GM23338 (cell line): ENCODE data around the gene YWHAB.

ENCODE experiments used
- CREB1 ChIP-seq: fragments of 250-450 bp; sonication (Bioruptor Pico); IDR thresholded peaks from 2 replicates; pipeline ENCODE4 v1.5.0; 2020; ENCODE audit warnings: low read depth, mild to moderate bottlenecking, moderate library complexity
- CTCF ChIP-seq, 2 experiments: fragments of 200-600 bp in 1 of 2; sonication (generic) in 1 of 2; conservative IDR thresholded peaks; 2 replicates each; pipeline versions ENCODE4 v1.5.1 to v1.6.1; 2016 to 2017; ENCODE audit warnings: antibody characterized with exemption in 2 of 2, low read depth in 2 of 2, mild to moderate bottlenecking in 2 of 2, moderate library complexity in 1 of 2
- ETS1 ChIP-seq: IDR thresholded peaks from 2 replicates; pipeline ENCODE4 v1.6.1; 2016; ENCODE audit warnings: antibody characterized with exemption
- EZH2 ChIP-seq: fragments of 200-600 bp; sonication (generic); IDR thresholded peaks from one replicate; pipeline ENCODE4 v1.8.0; 2017; ENCODE audit warnings: antibody characterized with exemption, mild to moderate bottlenecking, low read depth; ENCODE audit not compliant: unreplicated experiment
- EZH2phosphoT487 ChIP-seq: fragments of 200-600 bp; sonication (generic); IDR thresholded peaks from one replicate; pipeline ENCODE4 v1.8.1; 2018; ENCODE audit warnings: antibody characterized with exemption; ENCODE audit not compliant: unreplicated experiment
- POLR2AphosphoS5 ChIP-seq: IDR thresholded peaks from 2 replicates; pipeline ENCODE4 v1.6.1; 2016; ENCODE audit warnings: antibody characterized with exemption, low read depth
- REST ChIP-seq: IDR thresholded peaks from one replicate; pipeline ENCODE4 v1.6.1; 2018; ENCODE audit warnings: antibody characterized with exemption; ENCODE audit not compliant: unreplicated experiment
- ZNF114 ChIP-seq: fragments of 250-450 bp; sonication (Bioruptor Pico); IDR thresholded peaks from 2 replicates; pipeline ENCODE4 v1.5.0; 2020; ENCODE audit warnings: mild to moderate bottlenecking, moderate library complexity

DNA sequence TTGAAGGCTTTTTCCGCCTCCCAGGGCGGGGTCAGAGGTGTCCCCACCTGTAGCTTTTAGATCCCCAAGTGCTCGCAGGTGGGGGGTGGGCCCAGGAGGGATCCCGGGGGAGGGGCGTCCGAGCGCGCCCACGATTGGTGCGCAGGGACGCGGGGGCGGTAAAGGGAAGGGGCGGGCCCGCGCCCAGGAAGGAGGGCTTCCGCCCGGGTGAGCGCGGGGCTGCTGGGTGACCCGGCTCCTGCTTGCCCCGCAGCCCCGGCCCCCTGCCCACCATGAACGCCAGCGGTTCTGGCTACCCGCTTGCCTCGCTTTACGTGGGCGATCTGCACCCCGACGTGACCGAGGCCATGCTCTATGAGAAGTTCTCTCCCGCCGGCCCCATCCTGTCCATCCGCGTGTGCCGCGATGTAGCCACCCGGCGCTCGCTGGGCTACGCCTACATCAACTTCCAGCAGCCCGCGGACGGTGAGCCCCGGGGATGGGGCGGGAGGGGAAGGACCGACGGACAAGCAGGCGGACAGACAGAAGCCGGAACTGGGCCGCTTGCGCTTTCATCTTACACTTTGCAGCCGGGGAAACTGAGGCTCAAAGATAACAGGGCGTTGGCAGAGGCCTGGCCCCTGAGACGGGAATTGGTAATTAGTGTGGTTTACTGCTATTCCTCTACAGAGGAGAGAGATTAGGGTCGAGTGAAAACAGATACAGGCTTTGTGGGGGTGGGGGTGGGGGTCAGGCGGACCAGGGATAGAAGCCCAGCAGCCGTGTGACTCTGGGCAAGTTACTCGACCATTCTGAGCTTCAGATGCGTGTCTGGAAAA lies 24.6 kb downstream of the YWHAB start, which contains the start of gene PABPC1L:
- TF ChIP-seq CTCF (conservative IDR thresholded peaks at IDR 0.05; ENCODE audit: low read depth in 2 of 2) (no peak), CREB1 (CRISPR knock-in tag) (no peak), POLR2AphosphoS5 (peak; percentile 84), EZH2phosphoT487 (no peak), EZH2 (no peak), ETS1 (peak; percentile 25; the same call in 1 of the 2 replicates), REST (no peak), ZNF114 (CRISPR knock-in tag) (no peak)
